Progenitor cell of endocrine pancreas (in vitro differentiated cells): Measurements from ENCODE around the gene SPEG. TPM values are rescaled to one million over a fixed set of nuclear protein-coding genes. Genes with fewer than 3 reads are reported as not detected.

Experiments used
- DNase-seq: peaks from one replicate; pipeline ENCODE4 v3.0.0; 2021; ENCODE audit warnings: low spot score; ENCODE audit not compliant: unreplicated experiment
- H3K27ac Mint-ChIP-seq: 2 replicates; pipeline ENCODE4 v1.8.0; 2021; ENCODE audit warnings: mild to moderate bottlenecking, moderate library complexity, mixed read lengths
- H3K27me3 Mint-ChIP-seq: 2 replicates; pipeline ENCODE4 v1.8.0; 2021; ENCODE audit warnings: mixed read lengths
- H3K36me3 Mint-ChIP-seq: 2 replicates; pipeline ENCODE4 v1.8.0; 2022; ENCODE audit warnings: mixed read lengths; ENCODE audit not compliant: insufficient read depth
- H3K4me1 Mint-ChIP-seq: 2 replicates; pipeline ENCODE4 v1.8.0; 2021; ENCODE audit warnings: low read depth, mixed read lengths
- H3K4me3 Mint-ChIP-seq: 2 replicates; pipeline ENCODE4 v1.8.0; 2021; ENCODE audit warnings: low read depth, mild to moderate bottlenecking, moderate library complexity, mixed read lengths
- H3K9me3 Mint-ChIP-seq: 2 replicates; pipeline ENCODE4 v1.8.0; 2021; ENCODE audit warnings: low read depth, mixed read lengths
- total RNA-seq: library from RNA; stranded (reverse); gene quantifications from 2 replicates; pipeline ENCODE4 v1.2.1, GENCODE V29; 2021
- TF ChIP-seq, protein P1 (sequence below): fragments of 200-600 bp; sonication (generic); IDR thresholded peaks from one replicate; pipeline ENCODE4 v1.5.0; 2021; ENCODE audit warnings: antibody characterized with exemption, mild to moderate bottlenecking; ENCODE audit not compliant: unreplicated experiment

The SPEG gene
- total RNA-seq, 1 donor from 2014 or later = 15.1 TPM

DNA sequence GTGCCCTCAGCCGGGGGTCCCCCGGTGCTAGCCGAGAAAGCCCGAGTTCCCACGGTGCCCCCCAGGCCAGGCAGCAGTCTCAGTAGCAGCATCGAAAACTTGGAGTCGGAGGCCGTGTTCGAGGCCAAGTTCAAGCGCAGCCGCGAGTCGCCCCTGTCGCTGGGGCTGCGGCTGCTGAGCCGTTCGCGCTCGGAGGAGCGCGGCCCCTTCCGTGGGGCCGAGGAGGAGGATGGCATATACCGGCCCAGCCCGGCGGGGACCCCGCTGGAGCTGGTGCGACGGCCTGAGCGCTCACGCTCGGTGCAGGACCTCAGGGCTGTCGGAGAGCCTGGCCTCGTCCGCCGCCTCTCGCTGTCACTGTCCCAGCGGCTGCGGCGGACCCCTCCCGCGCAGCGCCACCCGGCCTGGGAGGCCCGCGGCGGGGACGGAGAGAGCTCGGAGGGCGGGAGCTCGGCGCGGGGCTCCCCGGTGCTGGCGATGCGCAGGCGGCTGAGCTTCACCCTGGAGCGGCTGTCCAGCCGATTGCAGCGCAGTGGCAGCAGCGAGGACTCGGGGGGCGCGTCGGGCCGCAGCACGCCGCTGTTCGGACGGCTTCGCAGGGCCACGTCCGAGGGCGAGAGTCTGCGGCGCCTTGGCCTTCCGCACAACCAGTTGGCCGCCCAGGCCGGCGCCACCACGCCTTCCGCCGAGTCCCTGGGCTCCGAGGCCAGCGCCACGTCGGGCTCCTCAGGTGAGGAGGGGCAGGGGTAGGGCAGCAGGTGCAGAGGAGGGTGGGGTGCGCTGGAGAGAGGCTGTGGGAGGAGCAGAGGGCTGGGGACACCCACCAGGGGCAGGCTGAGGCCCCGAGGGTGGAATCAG lies 49.9 kb downstream of the SPEG start:
- no peak overlapping the region for H3K4me3 Mint-ChIP-seq
- DNase-seq = peak; percentile 29
- H3K36me3 Mint-ChIP-seq = no peaks in the 10 kb centered on the region
- H3K9me3 Mint-ChIP-seq = no peaks in the 10 kb centered on the region
- TF ChIP-seq, protein P1, sequence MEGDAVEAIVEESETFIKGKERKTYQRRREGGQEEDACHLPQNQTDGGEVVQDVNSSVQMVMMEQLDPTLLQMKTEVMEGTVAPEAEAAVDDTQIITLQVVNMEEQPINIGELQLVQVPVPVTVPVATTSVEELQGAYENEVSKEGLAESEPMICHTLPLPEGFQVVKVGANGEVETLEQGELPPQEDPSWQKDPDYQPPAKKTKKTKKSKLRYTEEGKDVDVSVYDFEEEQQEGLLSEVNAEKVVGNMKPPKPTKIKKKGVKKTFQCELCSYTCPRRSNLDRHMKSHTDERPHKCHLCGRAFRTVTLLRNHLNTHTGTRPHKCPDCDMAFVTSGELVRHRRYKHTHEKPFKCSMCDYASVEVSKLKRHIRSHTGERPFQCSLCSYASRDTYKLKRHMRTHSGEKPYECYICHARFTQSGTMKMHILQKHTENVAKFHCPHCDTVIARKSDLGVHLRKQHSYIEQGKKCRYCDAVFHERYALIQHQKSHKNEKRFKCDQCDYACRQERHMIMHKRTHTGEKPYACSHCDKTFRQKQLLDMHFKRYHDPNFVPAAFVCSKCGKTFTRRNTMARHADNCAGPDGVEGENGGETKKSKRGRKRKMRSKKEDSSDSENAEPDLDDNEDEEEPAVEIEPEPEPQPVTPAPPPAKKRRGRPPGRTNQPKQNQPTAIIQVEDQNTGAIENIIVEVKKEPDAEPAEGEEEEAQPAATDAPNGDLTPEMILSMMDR = no peak
- H3K27me3 Mint-ChIP-seq = peaks cover 69% of the 10 kb centered on the region
- no peak overlapping the region for H3K27ac Mint-ChIP-seq
- H3K4me1 Mint-ChIP-seq = no peaks in the 10 kb centered on the region

DNA sequence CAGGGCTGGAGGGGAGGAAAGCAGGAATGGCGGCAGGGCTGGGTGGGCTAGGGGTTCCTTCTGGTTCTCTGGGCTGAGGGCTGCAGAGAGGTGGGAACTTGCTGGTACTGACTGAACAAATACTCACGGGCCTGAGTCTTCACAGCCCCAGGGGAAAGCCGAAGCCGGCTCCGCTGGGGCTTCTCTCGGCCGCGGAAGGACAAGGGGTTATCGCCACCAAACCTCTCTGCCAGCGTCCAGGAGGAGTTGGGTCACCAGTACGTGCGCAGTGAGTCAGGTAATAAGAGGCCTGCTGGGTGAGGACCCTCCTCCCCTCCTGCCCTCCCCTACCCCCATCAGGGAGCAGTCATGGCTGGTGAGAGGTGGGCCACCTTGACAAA lies 50.5 kb downstream of the SPEG start:
- Mint-ChIP-seq H3K27ac (no peak overlapping the region), H3K36me3 (no peaks in the 10 kb centered on the region), H3K27me3 (peaks cover 64% of the 10 kb centered on the region), H3K4me3 (peak overlapping the region; percentile 19), H3K4me1 (no peaks in the 10 kb centered on the region), H3K9me3 (no peaks in the 10 kb centered on the region)
- TF ChIP-seq, protein P1 = no peak
- DNase-seq = no peak

DNA sequence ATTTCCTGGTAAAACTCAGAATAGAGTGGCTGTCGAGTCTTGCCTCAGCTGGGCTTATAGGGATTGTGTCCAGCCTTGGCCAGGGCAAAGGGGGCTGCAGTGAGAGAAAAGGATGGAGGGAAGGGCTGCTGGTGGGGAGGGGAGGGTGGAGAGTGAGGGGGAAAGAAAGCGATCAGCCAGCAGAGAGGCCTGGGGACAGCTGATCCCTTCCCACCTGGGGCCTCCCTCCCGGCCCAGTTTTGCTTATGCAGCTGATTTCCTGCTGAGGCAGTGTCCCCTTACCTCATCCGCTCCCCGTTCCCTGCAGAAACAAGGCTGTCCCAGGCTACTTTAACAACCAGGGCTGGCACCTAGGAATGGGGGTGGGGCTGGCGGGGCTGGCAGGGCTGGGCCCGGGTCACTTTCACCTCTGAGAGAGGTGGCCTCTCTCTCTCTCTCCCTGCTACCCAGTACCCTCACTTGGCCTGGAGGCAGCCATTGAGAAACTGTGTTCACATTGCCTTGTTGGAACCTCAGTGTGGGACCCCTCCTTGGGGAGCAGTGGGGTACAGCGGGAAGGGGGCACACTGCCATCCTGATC lies 51.8 kb downstream of the SPEG start:
- H3K27me3 Mint-ChIP-seq = peaks cover 60% of the 10 kb centered on the region

GRCh38 chr2:219488149-219488843 lies 53.7 kb downstream of the SPEG start:
- no peak overlapping the region for H3K27ac Mint-ChIP-seq
- peaks cover 60% of the 10 kb centered on the region for H3K27me3 Mint-ChIP-seq
- H3K4me3 Mint-ChIP-seq = no peak overlapping the region
- H3K4me1 Mint-ChIP-seq = no peaks in the 10 kb centered on the region
- DNase-seq = no peak
- H3K9me3 Mint-ChIP-seq = no peaks in the 10 kb centered on the region
- TF ChIP-seq, protein P1 = no peak
- H3K36me3 Mint-ChIP-seq = no peaks in the 10 kb centered on the region

More for the DNA sequence above, 51.8 kb downstream of the SPEG start:
- no peak for DNase-seq
- no peaks in the 10 kb centered on the region for H3K9me3 Mint-ChIP-seq
- TF ChIP-seq, protein P1 = no peak
- no peak overlapping the region for H3K27ac Mint-ChIP-seq
- no peak overlapping the region for H3K4me3 Mint-ChIP-seq
- no peaks in the 10 kb centered on the region for H3K36me3 Mint-ChIP-seq
- H3K4me1 Mint-ChIP-seq = no peaks in the 10 kb centered on the region

GRCh38 chr2:219488844-219489194 lies 54.2 kb downstream of the SPEG start:
- peaks cover 65% of the 10 kb centered on the region for H3K27me3 Mint-ChIP-seq
- no peak for DNase-seq
- no peak overlapping the region for H3K27ac Mint-ChIP-seq
- no peaks in the 10 kb centered on the region for H3K4me1 Mint-ChIP-seq
- no peak overlapping the region for H3K4me3 Mint-ChIP-seq
- H3K9me3 Mint-ChIP-seq = no peaks in the 10 kb centered on the region
- H3K36me3 Mint-ChIP-seq = no peaks in the 10 kb centered on the region
- TF ChIP-seq, protein P1 = no peak
